Left lung (tissue), 10 donors: Measurements from ENCODE around the gene PAK4. TPM values are rescaled to one million over a fixed set of nuclear protein-coding genes. Genes with fewer than 3 reads are reported as not detected.
"Not testable (repeated sequence)": the region's sequence is repeated elsewhere in the genome, so short reads cannot be mapped to it uniquely, and the experiment has no call there.

Experiments
- ATAC-seq: fragments of 200-7000 bp; cut with Tn5 transposase; one replicate; pipeline ENCODE4 v1.9.1; 2020; ENCODE audit warnings: moderate library complexity
- DNase-seq, 4 donors: peaks; one replicate each; pipeline ENCODE4 v3.0.0-alpha.2; 2013 to 2020
- H3K27ac ChIP-seq, 2 donors: fragments of 200-600 bp; sonication (generic) in 1 of 2; one replicate each; pipeline versions ENCODE4 v1.5.0 to v1.8.0; 2020 to 2021
- H3K27me3 ChIP-seq, 2 donors: fragments of 200-600 bp; sonication (generic) in 1 of 2; one replicate each; pipeline versions ENCODE4 v1.5.0 to v1.8.0; 2020 to 2021
- H3K36me3 ChIP-seq, 2 donors: fragments of 200-600 bp; sonication (generic) in 1 of 2; one replicate each; pipeline versions ENCODE4 v1.5.0 to v1.8.0; 2020 to 2021
- H3K4me1 ChIP-seq, 2 donors: fragments of 200-600 bp; one replicate each; pipeline ENCODE4 v1.8.0; 2021
- H3K4me3 ChIP-seq, 2 donors: fragments of 200-600 bp; sonication (generic) in 1 of 2; one replicate each; pipeline versions ENCODE4 v1.5.0 to v1.8.0; 2020 to 2021; ENCODE audit warnings: mild to moderate bottlenecking in 1 of 2
- H3K9me3 ChIP-seq, 2 donors: fragments of 200-600 bp; sonication (generic) in 1 of 2; one replicate each; pipeline versions ENCODE4 v1.5.0 to v1.8.0; 2020 to 2021
- CTCF ChIP-seq, 2 donors: fragments of 200-600 bp; sonication (generic) in 1 of 2; IDR thresholded peaks; one replicate each; pipeline versions ENCODE4 v1.5.0 to v1.8.0; 2021; ENCODE audit warnings: antibody characterized with exemption in 2 of 2
- intact Hi-C, 2 donors: fragments of 100-400 bp; cut with DNase I; formaldehyde crosslinking; loops; one replicate each; pipeline versions ENCODE4 v1.11.2 to v1.14.2; 2022
- polyA plus RNA-seq, 6 donors: library from polyadenylated mRNA; unstranded; fragments of 120-200 nt; gene quantifications; one replicate each; pipeline ENCODE4 v1.2.1, GENCODE V29; 2013; ENCODE audit not compliant: insufficient read length in 6 of 6
- total RNA-seq, 2 donors: library from RNA; stranded (reverse); fragmentation: NEBNext Ultra II Directional; extraction: Animal tissue kit (Norgen Biotek cat#: 25700); gene quantifications; one replicate each; pipeline ENCODE4 v1.2.1, GENCODE V29; 2021
- donor health status: DM: no; HTN: yes; CAD: no.
- donor health status: DM: no; HTN: no; CAD: no.

The PAK4 gene
- total and polyA plus RNA-seq, 8 donors: 40.9 to 62.3 (median 50.0) TPM

- Histone ChIP-seq H3K4me3 (no peak overlapping the region), H3K36me3 (no peaks in the 10 kb centered on the region)
- ATAC-seq: no peak
Observed at GRCh38 chr19:39217094-39217493, 91.5 kb downstream of the PAK4 start.

GRCh38 chr19:39218230-39219007 lies 92.8 kb downstream of the PAK4 start:
- Histone ChIP-seq H3K27me3 (peaks cover 0 to 17% of the 10 kb centered on the region in 2 donors), H3K4me3 (no peak overlapping the region), H3K9me3 (no peaks in the 10 kb centered on the region), H3K27ac (no peak overlapping the region), H3K4me1 (no peaks in the 10 kb centered on the region), H3K36me3 (no peaks in the 10 kb centered on the region)
- no peak for DNase-seq
- no peak for ATAC-seq
- TF ChIP-seq CTCF (IDR thresholded peaks at IDR 0.05): no peak
- intact Hi-C loops: no loop called here

More at GRCh38 chr19:39217094-39217493, 91.5 kb downstream of the PAK4 start:
- Histone ChIP-seq H3K27me3 (peaks cover 0 to 4% of the 10 kb centered on the region in 2 donors), H3K27ac (no peak overlapping the region), H3K4me1 (no peaks in the 10 kb centered on the region), H3K9me3 (no peaks in the 10 kb centered on the region)
- intact Hi-C loops: no loop called here
- TF ChIP-seq CTCF (IDR thresholded peaks at IDR 0.05): no peak
- no peak for DNase-seq

- DNase-seq, ATAC-seq, H3K4me1 ChIP-seq, H3K36me3 ChIP-seq, H3K27ac ChIP-seq, H3K9me3 ChIP-seq, H3K4me3 ChIP-seq, intact Hi-C loops: not testable (repeated sequence)
- peaks cover 0 to 24% of the 10 kb centered on the region in 2 donors for H3K27me3 ChIP-seq
Observed at GRCh38 chr19:39219108-39219507, 93.5 kb downstream of the PAK4 start.

GRCh38 chr19:39223703-39224279 lies 98.2 kb downstream of the PAK4 start:
- intact Hi-C loops: no loop called here

GRCh38 chr19:39224910-39225309 lies 99.3 kb downstream of the PAK4 start:
- no peak overlapping the region for H3K4me3 ChIP-seq
- ATAC-seq: no peak
- DNase-seq: no peak

More at GRCh38 chr19:39223703-39224279, 98.2 kb downstream of the PAK4 start:
- Histone ChIP-seq H3K9me3 (no peaks in the 10 kb centered on the region), H3K4me3 (no peak overlapping the region), H3K27me3 (peaks cover 0 to 43% of the 10 kb centered on the region in 2 donors), H3K4me1 (no peaks in the 10 kb centered on the region), H3K36me3 (no peaks in the 10 kb centered on the region), H3K27ac (no peak overlapping the region)
- DNase-seq (peak in 1 of 4 donors; percentile 23), ATAC-seq (no peak)
- TF ChIP-seq CTCF (IDR thresholded peaks at IDR 0.05): no peak

More at GRCh38 chr19:39224910-39225309, 99.3 kb downstream of the PAK4 start:
- intact Hi-C loops: no loop called here
- no peak overlapping the region for H3K27ac ChIP-seq
- no peaks in the 10 kb centered on the region for H3K9me3 ChIP-seq
- H3K27me3 ChIP-seq: peaks cover 0 to 39% of the 10 kb centered on the region in 2 donors
- H3K4me1 ChIP-seq: no peaks in the 10 kb centered on the region
- no peaks in the 10 kb centered on the region for H3K36me3 ChIP-seq
- no peak for TF ChIP-seq CTCF (IDR thresholded peaks at IDR 0.05)

Other genes starting within 250 kb of the PAK4 start
- gene RINL, start 247.5 kb upstream of the PAK4 start, total RNA-seq: 10 to 100 TPM in 1 of 2 donors, 1 to 10 TPM in 1; 8.6 to 10.8 TPM
- gene RINL, start 247.5 kb upstream of the PAK4 start, polyA plus RNA-seq: 10 to 100 TPM in 1 of 6 donors, 1 to 10 TPM in 5; 7.2 to 12.0 (median 8.0) TPM
- gene SIRT2, start 226.2 kb upstream of the PAK4 start, total RNA-seq: 10 to 100 TPM; 52.1 to 53.9 TPM
- 10 to 100 TPM; 49.2 to 56.1 (median 52.6) TPM for gene SIRT2, start 226.2 kb upstream of the PAK4 start, polyA plus RNA-seq
- gene NFKBIB, start 225.8 kb upstream of the PAK4 start, total RNA-seq: 10 to 100 TPM; 19.7 to 34.2 TPM
- gene NFKBIB, start 225.8 kb upstream of the PAK4 start, polyA plus RNA-seq: 1 to 10 TPM; 5.1 to 8.2 (median 6.3) TPM
- gene CCER2, start 213.6 kb upstream of the PAK4 start, total RNA-seq: not detected
- gene CCER2, start 213.6 kb upstream of the PAK4 start, polyA plus RNA-seq: under 1 TPM; 0.25 to 0.87 (median 0.67) TPM
- gene SARS2, start 195.0 kb upstream of the PAK4 start, total RNA-seq: 10 to 100 TPM; 15.4 to 24.3 TPM
- gene SARS2, start 195.0 kb upstream of the PAK4 start, polyA plus RNA-seq: 10 to 100 TPM; 32.6 to 43.8 (median 37.1) TPM
- gene MRPS12, start 194.8 kb upstream of the PAK4 start, total RNA-seq: 10 to 100 TPM; 26.6 to 39.8 TPM
- gene MRPS12, start 194.8 kb upstream of the PAK4 start, polyA plus RNA-seq: 10 to 100 TPM; 11.8 to 18.3 (median 15.4) TPM
- gene FBXO17, start 150.0 kb upstream of the PAK4 start, total RNA-seq: 10 to 100 TPM in 1 of 2 donors, 1 to 10 TPM in 1; 7.1 to 10.4 TPM
- gene FBXO17, start 150.0 kb upstream of the PAK4 start, polyA plus RNA-seq: 10 to 100 TPM; 40.0 to 50.3 (median 44.8) TPM
- 10 to 100 TPM; 11.4 to 11.9 TPM for gene FBXO27, start 93.2 kb upstream of the PAK4 start, total RNA-seq
- 1 to 10 TPM; 3.3 to 4.7 (median 3.7) TPM for gene FBXO27, start 93.2 kb upstream of the PAK4 start, polyA plus RNA-seq
- gene ACP7, start 41.4 kb upstream of the PAK4 start, total RNA-seq: not detected
- gene ACP7, start 41.4 kb upstream of the PAK4 start, polyA plus RNA-seq: under 1 TPM; 0.13 to 0.23 (median 0.18) TPM
- gene NCCRP1, start 71.2 kb downstream of the PAK4 start, total RNA-seq: not detected
- under 1 TPM; 0.17 to 0.30 (median 0.22) TPM for gene NCCRP1, start 71.2 kb downstream of the PAK4 start, polyA plus RNA-seq
- not detected for gene SYCN, start 78.5 kb downstream of the PAK4 start, total RNA-seq
- not detected for gene SYCN, start 78.5 kb downstream of the PAK4 start, polyA plus RNA-seq
- gene IFNL3, start 119.2 kb downstream of the PAK4 start, total RNA-seq: not detected
- gene IFNL3, start 119.2 kb downstream of the PAK4 start, polyA plus RNA-seq: not detected
- not detected for gene IFNL4, start 123.1 kb downstream of the PAK4 start, total RNA-seq
- gene IFNL4, start 123.1 kb downstream of the PAK4 start, polyA plus RNA-seq: not detected
- not detected for gene IFNL2, start 142.6 kb downstream of the PAK4 start, total RNA-seq
- not detected for gene IFNL2, start 142.6 kb downstream of the PAK4 start, polyA plus RNA-seq
- gene IFNL1, start 170.6 kb downstream of the PAK4 start, total RNA-seq: not detected
- gene IFNL1, start 170.6 kb downstream of the PAK4 start, polyA plus RNA-seq: not detected
- gene LRFN1, start 195.1 kb downstream of the PAK4 start, total RNA-seq: 1 to 10 TPM; 1.0 to 2.3 TPM
- 1 to 10 TPM; 1.2 to 2.9 (median 1.9) TPM for gene LRFN1, start 195.1 kb downstream of the PAK4 start, polyA plus RNA-seq
- 100 to 1,000 TPM in 1 of 2 donors, 10 to 100 TPM in 1; 53.8 to 136 TPM for gene GMFG, start 210.3 kb downstream of the PAK4 start, total RNA-seq
- gene GMFG, start 210.3 kb downstream of the PAK4 start, polyA plus RNA-seq: 10 to 100 TPM; 46.1 to 59.4 (median 51.6) TPM
- gene SAMD4B, start 216.6 kb downstream of the PAK4 start, total RNA-seq: 10 to 100 TPM; 74.1 to 77.0 TPM
- gene SAMD4B, start 216.6 kb downstream of the PAK4 start, polyA plus RNA-seq: 100 to 1,000 TPM in 5 of 6 donors, 10 to 100 TPM in 1; 92.2 to 127 (median 111) TPM